Trophoblast cell (in vitro differentiated cells and primary cell): ENCODE measurements around the gene ZIM2.
"Not testable (repeated sequence)": the region's sequence is repeated elsewhere in the genome, so short reads cannot be mapped to it uniquely, and the experiment has no call there.

Experiments used
- DNase-seq, 2 donors: peaks; one replicate each; pipeline ENCODE4 v3.0.0-alpha.2; 2016
- H2AFZ ChIP-seq: 2 replicates; pipeline ENCODE4 v1.6.1; 2013; ENCODE audit warnings: low read length, moderate library complexity, mild to moderate bottlenecking; ENCODE audit not compliant: insufficient read depth, poor library complexity
- H2AK5ac ChIP-seq: 2 replicates; pipeline ENCODE4 v1.6.1; 2013; ENCODE audit warnings: mild to moderate bottlenecking, low read length
- H2BK120ac ChIP-seq: 2 replicates; pipeline ENCODE4 v1.6.1; 2013; ENCODE audit warnings: low read length, mild to moderate bottlenecking, moderate library complexity; ENCODE audit not compliant: insufficient read depth, poor library complexity
- H2BK12ac ChIP-seq: 2 replicates; pipeline ENCODE4 v1.6.1; 2013; ENCODE audit warnings: mild to moderate bottlenecking, low read length, moderate library complexity
- H2BK5ac ChIP-seq: 2 replicates; pipeline ENCODE4 v1.6.1; 2013; ENCODE audit warnings: low read length, low read depth, moderate library complexity, mild to moderate bottlenecking; ENCODE audit not compliant: poor library complexity
- H3K14ac ChIP-seq: 2 replicates; pipeline ENCODE4 v1.6.1; 2013; ENCODE audit warnings: mild to moderate bottlenecking, low read length
- H3K18ac ChIP-seq: 2 replicates; pipeline ENCODE4 v1.6.1; 2013; ENCODE audit warnings: mild to moderate bottlenecking, low read length
- H3K23ac ChIP-seq: 2 replicates; pipeline ENCODE4 v1.6.1; 2013; ENCODE audit warnings: low read length
- H3K27ac ChIP-seq: 2 replicates; pipeline ENCODE4 v1.5.1; 2013; ENCODE audit warnings: low read depth, mild to moderate bottlenecking, inconsistent platforms, low read length, moderate library complexity
- H3K27me3 ChIP-seq: 2 replicates; pipeline ENCODE4 v1.6.1; 2013; ENCODE audit warnings: inconsistent platforms, mild to moderate bottlenecking, low read length, moderate library complexity; ENCODE audit not compliant: insufficient read depth
- H3K36me3 ChIP-seq, 2 experiments: 1 replicate in 1 of 2; 2 replicates in 1 of 2; pipeline ENCODE4 v1.6.1; 2013; ENCODE audit warnings: low read length in 2 of 2, mild to moderate bottlenecking in 2 of 2, moderate library complexity in 1 of 2; ENCODE audit not compliant: insufficient read depth in 2 of 2, control insufficient read depth in 1 of 2
- H3K4ac ChIP-seq: 2 replicates; pipeline ENCODE4 v1.6.1; 2013; ENCODE audit warnings: low read depth, mild to moderate bottlenecking, low read length, moderate library complexity
- H3K4me1 ChIP-seq, 2 experiments: 1 replicate in 1 of 2; 2 replicates in 1 of 2; pipeline ENCODE4 v1.6.1; 2013; ENCODE audit warnings: low read length in 2 of 2, mild to moderate bottlenecking in 2 of 2, moderate library complexity in 1 of 2; ENCODE audit not compliant: insufficient read depth in 2 of 2, control insufficient read depth in 1 of 2
- H3K4me2 ChIP-seq: 2 replicates; pipeline ENCODE4 v1.6.1; 2013; ENCODE audit warnings: inconsistent platforms, mild to moderate bottlenecking, low read length, moderate library complexity
- H3K4me3 ChIP-seq: 2 replicates; pipeline ENCODE4 v1.5.1; 2013; ENCODE audit warnings: mild to moderate bottlenecking, low read depth, low read length, inconsistent platforms
- H3K79me1 ChIP-seq: one replicate; pipeline ENCODE4 v1.6.1; 2013; ENCODE audit warnings: low read length
- H3K79me2 ChIP-seq: 2 replicates; pipeline ENCODE4 v1.6.1; 2013; ENCODE audit warnings: low read length, mild to moderate bottlenecking; ENCODE audit not compliant: control insufficient read depth, insufficient read depth, poor library complexity
- H3K9ac ChIP-seq: 2 replicates; pipeline ENCODE4 v1.6.1; 2013; ENCODE audit warnings: mild to moderate bottlenecking, low read length
- H3K9me3 ChIP-seq: 2 replicates; pipeline ENCODE4 v1.6.1; 2013; ENCODE audit warnings: low read depth, mild to moderate bottlenecking, control low read depth, inconsistent platforms, low read length; ENCODE audit not compliant: insufficient read depth
- H4K12ac ChIP-seq: 2 replicates; pipeline ENCODE4 v1.6.1; 2013; ENCODE audit warnings: low read depth, mild to moderate bottlenecking, low read length, moderate library complexity
- H4K8ac ChIP-seq: 2 replicates; pipeline ENCODE4 v1.6.1; 2013; ENCODE audit warnings: low read depth, mild to moderate bottlenecking, low read length, moderate library complexity
- H4K91ac ChIP-seq: one replicate; pipeline ENCODE4 v1.6.1; 2013; ENCODE audit warnings: low read depth, mild to moderate bottlenecking, low read length, moderate library complexity
- WGBS: extraction: QIAGEN DNeasy Blood & Tissue Kit; methylation state at CpG from one replicate; pipeline ENCODE4 v1.1.7; 2013; ENCODE audit warnings: missing lambda C conversion rate; ENCODE audit not compliant: insufficient read length, insufficient coverage; ENCODE audit errors: extremely low coverage; 5-methylcytosine and 5-hydroxymethylcytosine counted together

Gene ZIM2

DNA sequence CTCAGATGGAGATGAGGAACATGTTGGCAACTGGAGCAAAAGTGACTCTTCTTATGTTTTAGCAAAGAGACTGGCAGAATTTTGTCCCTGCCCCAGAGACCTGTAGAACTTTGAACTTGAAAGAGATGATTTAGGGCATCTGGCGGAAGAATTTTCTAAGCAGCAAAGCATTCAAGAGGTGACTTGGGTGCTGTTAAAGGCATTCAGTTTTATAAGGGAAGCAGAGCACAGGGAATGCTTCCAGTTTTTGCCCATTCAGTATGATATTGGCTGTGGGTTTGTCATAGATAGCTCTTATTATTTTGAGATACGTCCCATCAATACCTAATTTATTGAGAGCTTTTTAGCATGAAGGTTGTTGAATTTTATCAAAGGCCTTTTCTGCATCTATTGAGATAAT is 11.8 kb upstream of the ZIM2 start:
- WGBS, result no CpG with 5 or more reads among the region's 2 CpGs
- not testable (repeated sequence) for H3K27me3 ChIP-seq

DNA sequence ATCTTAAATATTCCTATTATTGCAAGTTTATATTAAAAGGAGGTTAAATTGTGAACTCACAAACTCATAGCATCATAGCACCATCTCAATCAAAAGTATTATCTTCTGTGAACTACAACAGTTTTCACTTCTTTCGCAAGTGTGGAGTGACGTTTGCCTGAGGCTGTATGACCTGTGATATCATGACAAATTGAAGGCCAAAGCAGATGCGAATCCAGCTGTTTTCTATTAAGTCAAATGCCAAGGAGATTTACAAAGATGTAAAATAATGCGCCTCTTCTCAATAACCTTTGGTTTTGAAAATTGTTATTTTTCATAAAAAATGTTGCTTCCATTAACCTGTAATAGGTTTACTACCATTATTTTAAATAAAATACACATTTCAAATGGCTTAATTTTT is 7.6 kb upstream of the ZIM2 start:
- Histone ChIP-seq H3K4me2 (no peak overlapping the region), H2BK120ac (no peak overlapping the region), H3K36me3 (no peaks in the 10 kb centered on the region), H3K9me3 (no peaks in the 10 kb centered on the region), H4K91ac (no peak overlapping the region), H3K23ac (no peak overlapping the region), H3K4me3 (no peak overlapping the region), H3K9ac (no peak overlapping the region), H3K14ac (no peak overlapping the region), H2BK5ac (no peak overlapping the region), H3K79me1 (no peaks in the 10 kb centered on the region), H2BK12ac (no peak overlapping the region), H3K27me3 (no peaks in the 10 kb centered on the region), H4K8ac (no peak overlapping the region), H3K4me1 (no peaks in the 10 kb centered on the region), H3K18ac (no peak overlapping the region), H3K27ac (no peak overlapping the region), H3K79me2 (no peaks in the 10 kb centered on the region), H2AK5ac (no peak overlapping the region), H2AFZ (no peak overlapping the region), H3K4ac (no peak overlapping the region), H4K12ac (no peak overlapping the region)
- whole genome bisulfite sequencing, result no CpG with 5 or more reads among the region's 4 CpGs
- no peak for DNase-seq

More for the DNA sequence above, 11.8 kb upstream of the ZIM2 start:
- H2BK12ac ChIP-seq, H3K18ac ChIP-seq, H3K79me1 ChIP-seq, H3K9ac ChIP-seq, H3K4me1 ChIP-seq, H2AK5ac ChIP-seq, H3K27ac ChIP-seq, H2BK120ac ChIP-seq, H3K36me3 ChIP-seq, H3K4me2 ChIP-seq, H3K4ac ChIP-seq, DNase-seq, H2AFZ ChIP-seq, H3K4me3 ChIP-seq, H3K9me3 ChIP-seq, H4K91ac ChIP-seq, H3K79me2 ChIP-seq, H3K14ac ChIP-seq, H3K23ac ChIP-seq, H2BK5ac ChIP-seq, H4K8ac ChIP-seq, H4K12ac ChIP-seq: not testable (repeated sequence)

DNA sequence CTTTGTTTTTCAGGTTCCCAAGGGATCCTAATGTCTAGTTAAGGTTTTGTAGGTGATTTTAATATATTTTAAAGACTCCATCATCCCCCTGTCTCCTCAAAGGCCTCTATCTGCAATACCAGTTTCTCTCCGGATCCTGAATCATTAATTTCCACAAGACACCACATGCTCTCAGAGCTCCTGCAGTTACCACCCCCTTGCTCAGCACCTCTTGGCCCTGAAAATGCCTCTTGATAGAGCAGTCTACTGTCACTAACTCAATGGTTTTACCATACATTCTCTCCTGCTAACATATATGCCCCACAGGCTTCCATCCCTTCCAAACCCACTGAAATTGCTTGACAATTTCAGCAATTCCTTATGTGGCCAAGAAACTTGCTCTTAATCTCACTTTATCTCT is 1.9 kb upstream of the ZIM2 start:
- H3K23ac ChIP-seq, result no peak overlapping the region
- H2BK12ac ChIP-seq, result no peak overlapping the region
- no peak overlapping the region for H3K4ac ChIP-seq
- no peaks in the 10 kb centered on the region for H3K79me2 ChIP-seq
- no peak overlapping the region for H2AFZ ChIP-seq
- no peak overlapping the region for H2AK5ac ChIP-seq
- no CpG with 5 or more reads among the region's 1 CpG for WGBS
- H2BK120ac ChIP-seq, result no peak overlapping the region
- H3K36me3 ChIP-seq, result no peaks in the 10 kb centered on the region
- H3K4me3 ChIP-seq, result no peak overlapping the region
- peaks cover 35% of the 10 kb centered on the region for H3K9me3 ChIP-seq
- H4K91ac ChIP-seq, result no peak overlapping the region
- no peak overlapping the region for H3K14ac ChIP-seq
- no peak overlapping the region for H3K18ac ChIP-seq
- H4K8ac ChIP-seq, result no peak overlapping the region
- H3K4me1 ChIP-seq, result no peaks in the 10 kb centered on the region
- peaks cover 2% of the 10 kb centered on the region for H3K79me1 ChIP-seq
- no peak overlapping the region for H3K27ac ChIP-seq
- H2BK5ac ChIP-seq, result no peak overlapping the region
- H3K9ac ChIP-seq, result no peak overlapping the region
- H4K12ac ChIP-seq, result no peak overlapping the region
- no peak overlapping the region for H3K4me2 ChIP-seq
- H3K27me3 ChIP-seq, result no peaks in the 10 kb centered on the region
- no peak for DNase-seq

DNA sequence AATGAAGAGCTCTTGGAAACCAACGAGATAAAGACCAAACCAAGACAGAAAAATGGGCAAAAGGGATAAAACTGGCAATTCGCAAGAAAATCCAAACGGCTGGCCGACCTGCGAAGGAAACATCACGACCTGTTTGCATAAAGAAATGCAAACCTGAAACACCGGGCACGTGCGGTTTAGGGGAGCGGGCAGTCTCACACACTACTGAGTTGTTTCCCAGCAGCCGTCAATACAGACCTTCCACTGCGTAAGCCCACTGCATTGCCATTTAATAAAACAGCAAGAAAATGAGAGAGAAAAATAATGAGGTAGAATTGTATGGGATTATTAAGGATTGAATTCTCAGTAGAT is 642 bp upstream of the ZIM2 start:
- Histone ChIP-seq H2AK5ac (no peak overlapping the region), H3K14ac (no peak overlapping the region), H2AFZ (no peak overlapping the region), H4K12ac (no peak overlapping the region), H3K23ac (no peak overlapping the region), H3K27me3 (no peaks in the 10 kb centered on the region), H3K9ac (no peak overlapping the region), H3K4me2 (peak overlapping the region; percentile 72), H3K18ac (no peak overlapping the region), H3K9me3 (peaks cover 36% of the 10 kb centered on the region), H2BK5ac (no peak overlapping the region), H3K4me1 (no peaks in the 10 kb centered on the region), H3K79me1 (peaks cover 2% of the 10 kb centered on the region), H4K91ac (no peak overlapping the region), H2BK120ac (no peak overlapping the region), H3K4ac (no peak overlapping the region), H3K79me2 (no peaks in the 10 kb centered on the region), H3K36me3 (no peaks in the 10 kb centered on the region), H3K4me3 (no peak overlapping the region), H3K27ac (no peak overlapping the region), H2BK12ac (no peak overlapping the region), H4K8ac (no peak overlapping the region)
- no CpG with 5 or more reads among the region's 12 CpGs for WGBS
- DNase-seq, result no peak
